Left colon (tissue), 2 donors: ENCODE results near the gene THAP3. TPM values are rescaled to one million over a fixed set of nuclear protein-coding genes. Genes with fewer than 3 reads are reported as not detected.
"Not testable (repeated sequence)": the region's sequence is repeated elsewhere in the genome, so short reads cannot be mapped to it uniquely, and the experiment has no call there.

Experiments
- ATAC-seq: fragments of 200-7000 bp; cut with Tn5 transposase; one replicate; pipeline ENCODE4 v1.9.1; 2020; ENCODE audit warnings: mild to moderate bottlenecking, moderate library complexity
- DNase-seq, 2 donors: peaks; one replicate each; pipeline ENCODE4 v3.0.0-alpha.2; 2020
- intact Hi-C, 2 donors: fragments of 100-400 bp; cut with DNase I in 1 of 2; cut with micrococcal nuclease in 1 of 2; formaldehyde crosslinking; loops; one replicate each; pipeline versions ENCODE4 v1.11.2 to v1.14.0; 2022; cut with DNase I, micrococcal nuclease
- total RNA-seq, 2 donors: library from RNA; stranded (reverse); fragmentation: NEBNext Ultra II Directional; extraction: Animal tissue kit (Norgen Biotek cat#: 25700); gene quantifications; one replicate each; pipeline ENCODE4 v1.2.1, GENCODE V29; 2021
- donor health status: DM: no; HTN: no; CAD: no.
- donor health status: DM: yes; HTN: yes; CAD: no.

Gene THAP3
- total RNA-seq, 2 donors from 2014 or later: 7.0 to 10.9 TPM

- DNase-seq: no peak
- ATAC-seq: peak; percentile 48
- intact Hi-C loops: no loop called here
These were observed 36.4 kb upstream of the THAP3 start for GRCh38 chr1:6588128-6588892.

- ATAC-seq: peak; percentile 15
- intact Hi-C loops: no loop called here
- DNase-seq: no peak
These were observed 35.7 kb upstream of the THAP3 start for GRCh38 chr1:6588893-6589520.

- intact Hi-C loops: no loop called here
- no peak for ATAC-seq
- DNase-seq: no peak
These were observed 34.6 kb upstream of the THAP3 start for GRCh38 chr1:6590046-6590445.

- DNase-seq (no peak), ATAC-seq (no peak)
- intact Hi-C loops: no loop called here
These were observed 33.4 kb upstream of the THAP3 start for GRCh38 chr1:6591222-6591621.

GRCh38 chr1:6591644-6592043 lies 33.0 kb upstream of the THAP3 start:
- DNase-seq: no peak
- no peak for ATAC-seq
- intact Hi-C loops: no loop called here

GRCh38 chr1:6592441-6592840 lies 32.2 kb upstream of the THAP3 start:
- DNase-seq (no peak), ATAC-seq (no peak)
- intact Hi-C loops: no loop called here

GRCh38 chr1:6592865-6593593 lies 31.6 kb upstream of the THAP3 start:
- DNase-seq (no peak), ATAC-seq (no peak)
- intact Hi-C loops: no loop called here

GRCh38 chr1:6593810-6594209 lies 30.9 kb upstream of the THAP3 start:
- intact Hi-C loops: no loop called here
- no peak for DNase-seq
- no peak for ATAC-seq

- intact Hi-C loops: no loop called here
- DNase-seq: no peak
- peak; percentile 54 for ATAC-seq
These were observed 29.5 kb upstream of the THAP3 start for GRCh38 chr1:6594977-6595740.

- no peak for ATAC-seq
- intact Hi-C loops: no loop called here
- DNase-seq: no peak
These were observed 28.3 kb upstream of the THAP3 start for GRCh38 chr1:6596351-6596750.

GRCh38 chr1:6596886-6597776 lies 27.5 kb upstream of the THAP3 start:
- no peak for ATAC-seq
- no peak for DNase-seq
- intact Hi-C loops: no loop called here

- ATAC-seq: no peak
- intact Hi-C loops: no loop called here
These were observed 26.9 kb upstream of the THAP3 start for GRCh38 chr1:6597777-6598131.

GRCh38 chr1:6599141-6599975 lies 25.3 kb upstream of the THAP3 start:
- DNase-seq (peak in 1 of 2 donors; percentile 45), ATAC-seq (no peak)
- intact Hi-C loops: no loop called here

More at GRCh38 chr1:6597777-6598131, 26.9 kb upstream of the THAP3 start:
- no peak for DNase-seq

- DNase-seq, intact Hi-C loops, ATAC-seq: not testable (repeated sequence)
These were observed 24.7 kb upstream of the THAP3 start for GRCh38 chr1:6599991-6600390.

- DNase-seq (no peak), ATAC-seq (peak; percentile 6)
- intact Hi-C loops: no loop called here
These were observed 24.1 kb upstream of the THAP3 start for GRCh38 chr1:6600410-6601048.

GRCh38 chr1:6601049-6601922 lies 23.4 kb upstream of the THAP3 start:
- peak; percentile 62 to 85 for DNase-seq
- intact Hi-C loops: no loop called here
- peak; percentile 45 for ATAC-seq
